Measurements from ENCODE around the gene ENOX1.

Gene ENOX1

DNA sequence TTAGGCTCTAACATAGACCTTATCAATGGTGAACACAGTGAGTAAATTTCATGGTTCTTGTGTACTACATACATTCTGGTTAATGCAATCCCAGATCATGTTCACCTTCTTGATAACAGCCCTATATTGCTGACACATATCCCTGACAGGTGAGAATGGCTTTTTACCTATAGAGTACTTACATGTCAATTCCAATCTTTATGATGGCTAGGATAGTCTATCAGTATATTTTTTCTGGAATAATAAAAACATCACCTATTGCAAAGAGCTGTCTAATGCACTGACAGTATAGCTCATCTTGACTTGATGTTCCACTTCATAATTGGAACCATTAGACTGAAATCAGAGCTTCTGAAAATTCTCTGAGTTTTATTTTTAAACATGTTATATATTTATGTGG lies 199.4 kb downstream of the ENOX1 start:
- TF ChIP-seq, protein P1, sequence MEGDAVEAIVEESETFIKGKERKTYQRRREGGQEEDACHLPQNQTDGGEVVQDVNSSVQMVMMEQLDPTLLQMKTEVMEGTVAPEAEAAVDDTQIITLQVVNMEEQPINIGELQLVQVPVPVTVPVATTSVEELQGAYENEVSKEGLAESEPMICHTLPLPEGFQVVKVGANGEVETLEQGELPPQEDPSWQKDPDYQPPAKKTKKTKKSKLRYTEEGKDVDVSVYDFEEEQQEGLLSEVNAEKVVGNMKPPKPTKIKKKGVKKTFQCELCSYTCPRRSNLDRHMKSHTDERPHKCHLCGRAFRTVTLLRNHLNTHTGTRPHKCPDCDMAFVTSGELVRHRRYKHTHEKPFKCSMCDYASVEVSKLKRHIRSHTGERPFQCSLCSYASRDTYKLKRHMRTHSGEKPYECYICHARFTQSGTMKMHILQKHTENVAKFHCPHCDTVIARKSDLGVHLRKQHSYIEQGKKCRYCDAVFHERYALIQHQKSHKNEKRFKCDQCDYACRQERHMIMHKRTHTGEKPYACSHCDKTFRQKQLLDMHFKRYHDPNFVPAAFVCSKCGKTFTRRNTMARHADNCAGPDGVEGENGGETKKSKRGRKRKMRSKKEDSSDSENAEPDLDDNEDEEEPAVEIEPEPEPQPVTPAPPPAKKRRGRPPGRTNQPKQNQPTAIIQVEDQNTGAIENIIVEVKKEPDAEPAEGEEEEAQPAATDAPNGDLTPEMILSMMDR (IDR thresholded peaks at IDR 0.05; ENCODE audit: low read depth, low read length), result no peak

DNA sequence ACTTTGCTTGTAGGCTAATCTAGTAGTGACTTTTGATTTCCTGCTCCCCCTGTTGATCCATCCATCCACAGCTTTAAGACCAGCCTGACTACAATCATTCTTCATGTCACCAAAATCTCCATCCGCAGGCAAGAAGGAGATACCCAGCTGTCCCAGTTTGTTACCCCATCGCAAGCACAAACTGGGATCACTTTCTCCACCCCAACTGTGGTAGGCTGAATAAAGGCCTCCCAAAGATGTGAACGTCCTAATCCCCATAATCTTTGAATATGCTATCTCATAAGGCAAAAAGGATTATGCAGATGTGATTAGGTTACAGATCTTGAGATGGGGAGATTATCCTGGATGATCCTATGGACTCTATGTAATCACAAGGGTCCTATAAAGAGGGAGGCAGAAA lies 202.0 kb downstream of the ENOX1 start:
- TF ChIP-seq, protein P1 (IDR thresholded peaks at IDR 0.05; ENCODE audit: low read depth, low read length), result no peak
- no peak overlapping the region for H3K4me3 ChIP-seq (ENCODE audit: low read depth, low read length)

More for the DNA sequence above, 199.4 kb downstream of the ENOX1 start:
- no peak overlapping the region for H3K4me3 ChIP-seq (ENCODE audit: low read depth, low read length)

DNA sequence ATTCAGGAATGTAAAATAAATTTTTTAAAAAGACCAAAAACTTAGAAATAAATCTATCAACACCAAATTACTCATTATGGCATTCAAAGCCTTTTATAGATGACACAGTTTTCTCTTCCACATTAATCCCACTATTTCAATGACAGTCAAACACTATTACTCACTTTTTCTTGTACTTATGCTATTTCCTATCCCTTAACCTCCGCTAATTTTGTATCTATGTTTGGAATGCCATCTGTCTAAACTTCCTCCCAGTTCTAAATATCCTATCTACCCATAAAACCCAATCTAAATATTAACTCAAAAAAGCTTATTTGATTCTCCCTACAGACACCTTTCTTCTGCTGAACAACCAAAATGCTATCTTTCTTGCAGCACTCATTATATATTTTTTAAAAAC lies 203.5 kb downstream of the ENOX1 start:
- no peak overlapping the region for H3K4me3 ChIP-seq (ENCODE audit: low read depth, low read length)
- TF ChIP-seq, protein P1 (IDR thresholded peaks at IDR 0.05; ENCODE audit: low read depth, low read length), result no peak

DNA sequence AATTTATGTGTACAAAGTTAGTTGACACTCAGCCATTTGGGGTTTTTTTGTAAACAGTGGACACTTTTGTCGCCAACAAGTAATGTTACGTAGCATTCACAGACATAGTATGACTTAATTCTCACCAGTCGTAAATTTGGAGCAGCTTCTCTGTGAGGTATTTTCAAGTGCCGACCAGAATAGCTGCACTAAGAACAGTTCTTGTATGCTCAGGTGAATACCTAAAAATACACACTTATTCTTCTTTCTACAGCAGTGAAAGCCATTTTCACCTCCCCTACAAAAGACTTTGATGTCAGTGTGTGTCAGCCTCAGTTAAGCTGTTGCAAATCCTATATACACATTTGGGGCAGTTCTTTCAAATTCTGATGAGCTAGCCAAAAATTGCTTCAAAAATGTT lies 206.5 kb downstream of the ENOX1 start:
- TF ChIP-seq, protein P1 (IDR thresholded peaks at IDR 0.05; ENCODE audit: low read depth, low read length), result no peak
- H3K4me3 ChIP-seq (ENCODE audit: low read depth, low read length), result no peak overlapping the region

DNA sequence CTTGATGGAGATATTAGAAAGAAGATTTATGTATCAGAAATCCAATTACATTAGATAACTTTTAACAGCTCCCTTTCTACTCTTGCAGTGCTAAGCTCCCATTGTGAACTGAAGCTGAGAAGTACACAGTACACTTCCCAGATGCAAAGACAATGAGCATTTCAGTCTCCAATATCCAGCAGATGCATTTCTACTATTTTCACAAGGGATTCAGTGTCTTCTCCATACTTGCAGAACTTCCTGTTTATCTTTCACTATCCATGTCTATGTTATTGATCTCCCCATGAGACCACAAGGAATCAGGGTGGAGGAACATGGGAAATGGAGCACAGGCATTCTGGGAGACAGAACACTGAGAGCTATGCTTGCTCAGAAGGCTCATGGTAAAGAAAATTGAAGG lies 207.5 kb downstream of the ENOX1 start:
- TF ChIP-seq, protein P1 (IDR thresholded peaks at IDR 0.05; ENCODE audit: low read depth, low read length), result no peak
- H3K4me3 ChIP-seq (ENCODE audit: low read depth, low read length), result no peak overlapping the region

DNA sequence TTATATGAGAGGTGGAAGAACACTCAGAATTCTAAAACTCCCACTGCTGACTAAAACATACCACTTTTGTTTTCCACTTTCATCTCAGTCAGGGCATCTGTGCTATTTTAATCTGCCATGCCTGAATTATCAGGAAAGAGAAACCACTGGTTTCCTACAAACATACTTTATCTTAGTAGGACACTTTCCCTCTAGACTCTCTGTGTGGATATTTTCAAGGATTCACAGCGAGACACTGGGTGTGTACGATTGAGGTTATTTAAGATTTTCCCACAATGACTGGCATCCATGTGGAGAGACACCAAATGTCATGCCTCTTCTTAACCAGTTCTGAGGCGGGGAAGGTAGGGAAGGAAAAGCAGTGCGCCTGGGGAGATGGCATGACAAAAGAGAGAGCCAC lies 212.2 kb downstream of the ENOX1 start:
- TF ChIP-seq, protein P1 (IDR thresholded peaks at IDR 0.05; ENCODE audit: low read depth, low read length), result no peak
- no peak overlapping the region for H3K4me3 ChIP-seq (ENCODE audit: low read depth, low read length)

DNA sequence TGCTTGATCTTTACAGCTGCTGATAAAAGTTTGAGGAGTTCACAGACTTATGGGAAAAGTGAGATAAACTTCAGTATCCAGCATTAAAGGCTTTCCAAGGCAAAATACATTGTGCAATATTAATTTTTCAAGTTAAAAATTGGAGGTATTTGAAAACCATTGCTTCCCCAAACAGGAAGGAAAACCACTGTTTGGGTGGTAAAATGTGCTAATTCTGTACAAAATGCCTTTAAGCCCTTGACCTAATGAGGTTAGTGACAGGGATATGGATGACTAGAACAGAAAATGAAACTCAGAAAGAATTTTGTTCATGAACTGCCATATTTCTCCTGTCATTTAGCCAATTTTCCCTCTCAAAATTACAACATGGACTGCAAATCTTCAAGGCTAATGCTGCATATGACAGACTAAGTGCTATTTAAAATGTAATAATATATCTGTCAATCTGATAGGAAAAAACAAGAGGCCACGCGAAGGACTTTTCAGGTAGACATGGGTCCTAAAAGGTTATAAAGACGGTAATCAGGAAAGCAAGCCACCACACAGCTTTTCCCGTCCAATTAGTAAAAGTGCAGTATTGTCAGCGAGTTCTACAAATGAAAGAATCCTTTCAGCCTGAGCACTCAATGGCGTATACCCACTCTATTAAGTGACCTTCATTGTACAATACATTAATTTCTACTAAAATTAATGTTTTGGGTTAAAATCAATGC lies 212.8 kb downstream of the ENOX1 start:
- TF ChIP-seq, protein P1 (IDR thresholded peaks at IDR 0.05; ENCODE audit: low read depth, low read length), result no peak
- H3K4me3 ChIP-seq (ENCODE audit: low read depth, low read length), result no peak overlapping the region
